ENCODE measurements around the gene CS.
"Not testable (repeated sequence)": the region's sequence is repeated elsewhere in the genome, so short reads cannot be mapped to it uniquely, and the experiment has no call there.

Gene CS

GRCh38 chr12:56280849-56281248 is 19.3 kb downstream of the CS start:
- DNase-seq (ENCODE audit: low spot score), result no peak

GRCh38 chr12:56278905-56279304 is 21.2 kb downstream of the CS start:
- no peak for DNase-seq (ENCODE audit: low spot score)

- no peak for DNase-seq (ENCODE audit: low spot score)
Measured at GRCh38 chr12:56274299-56274698, 25.8 kb downstream of the CS start.

- DNase-seq (ENCODE audit: low spot score), result not testable (repeated sequence)
Measured at GRCh38 chr12:56272468-56272867, 27.7 kb downstream of the CS start.

GRCh38 chr12:56271031-56271430 is 29.1 kb downstream of the CS start:
- no peak for DNase-seq (ENCODE audit: low spot score)

- no peak for DNase-seq (ENCODE audit: low spot score)
Measured at GRCh38 chr12:56267443-56268071, 32.6 kb downstream of the CS start.

GRCh38 chr12:56266693-56267442 is 33.3 kb downstream of the CS start, which contains the start of gene COQ10A:
COQ10A (plus strand) TSS chr12:56266942; CDS start chr12:56267119, 177 bp downstream.
- DNase-seq (ENCODE audit: low spot score), result peak; percentile 80

GRCh38 chr12:56266068-56266692 is 34.0 kb downstream of the CS start:
- DNase-seq (ENCODE audit: low spot score), result not testable (repeated sequence)

- not testable (repeated sequence) for DNase-seq (ENCODE audit: low spot score)
Measured at GRCh38 chr12:56262955-56263354, 37.2 kb downstream of the CS start.

- DNase-seq (ENCODE audit: low spot score), result no peak
Measured at GRCh38 chr12:56261503-56262232, 38.5 kb downstream of the CS start.

- no peak for DNase-seq (ENCODE audit: low spot score)
Measured at GRCh38 chr12:56260921-56261320, 39.2 kb downstream of the CS start.

- DNase-seq (ENCODE audit: low spot score), result no peak
Measured at GRCh38 chr12:56260380-56260779, 39.8 kb downstream of the CS start.

GRCh38 chr12:56258820-56259183 is 41.3 kb downstream of the CS start:
- no peak for DNase-seq (ENCODE audit: low spot score)

- peak; percentile 87 for DNase-seq (ENCODE audit: low spot score)
Measured at GRCh38 chr12:56258068-56258819, 41.9 kb downstream of the CS start, which contains the start of gene ANKRD52. ANKRD52 (minus strand) TSS chr12:56258384; CDS start chr12:56258269, 115 bp downstream.

GRCh38 chr12:56257491-56258067 is 42.6 kb downstream of the CS start:
- DNase-seq (ENCODE audit: low spot score), result no peak

- DNase-seq (ENCODE audit: low spot score), result no peak
Measured at GRCh38 chr12:56257071-56257470, 43.1 kb downstream of the CS start.

- DNase-seq (ENCODE audit: low spot score), result peak; percentile 35
Measured at GRCh38 chr12:56256326-56256960, 43.7 kb downstream of the CS start.

GRCh38 chr12:56255671-56256070 is 44.5 kb downstream of the CS start:
- no peak for DNase-seq (ENCODE audit: low spot score)

- DNase-seq (ENCODE audit: low spot score), result peak; percentile 79
Measured at GRCh38 chr12:56253091-56253490, 47.0 kb downstream of the CS start.

- no peak for DNase-seq (ENCODE audit: low spot score)
Measured at GRCh38 chr12:56252649-56253048, 47.5 kb downstream of the CS start.

GRCh38 chr12:56248711-56249110 is 51.4 kb downstream of the CS start:
- DNase-seq (ENCODE audit: low spot score), result no peak

All from hematopoietic multipotent progenitor cell treated with erythropoietin and hydrocortisone succinate and interleukin-3 and kit ligand, for 15 days (in vitro differentiated cells).